H1 (cell line): ENCODE results near the gene CDC45. TPM values are rescaled to one million over a fixed set of nuclear protein-coding genes. Genes with fewer than 3 reads are reported as not detected.

Experiments used
- CTCF ChIA-PET: fragments of 300-600 bp; sonication (Branson Sonifier 250); formaldehyde crosslinking; loops from one replicate; lab custom pipeline; 2021; ENCODE audit not compliant: partially characterized antibody; lab: Charles Lee
- POLR2A ChIA-PET: fragments of 300-600 bp; sonication (Branson Sonifier 250); formaldehyde crosslinking; loops from one replicate; lab custom pipeline; 2021; ENCODE audit warnings: inconsistent platforms; ENCODE audit not compliant: partially characterized antibody; lab: Charles Lee
- DNase-seq, 2 experiments: peaks; one replicate each; pipeline versions ENCODE4 v3.0.0 to v3.0.0-alpha.2; 2010 to 2022; ENCODE audit warnings: low spot score in 2 of 2, low read depth in 1 of 2, mixed read lengths in 1 of 2
- FAIRE-seq: peaks from 2 replicates; lab custom pipeline; 2011; peaks lifted over from hg19 to GRCh38; lab: Jason Lieb, UNC
- H2AFZ ChIP-seq: 2 replicates; pipeline ENCODE4 v1.8.1; 2012; ENCODE audit warnings: low read length, inconsistent platforms
- H2AK5ac ChIP-seq: 2 replicates; pipeline ENCODE4 v1.6.1; 2013; ENCODE audit warnings: low read depth, low read length
- H2BK120ac ChIP-seq: replicated peaks from 2 replicates; pipeline ENCODE3; 2013; ENCODE audit warnings: low read depth, low read length, inconsistent platforms
- H2BK12ac ChIP-seq: 2 replicates; pipeline ENCODE4 v1.6.1; 2013; ENCODE audit warnings: low read depth, low read length
- H2BK15ac ChIP-seq: 2 replicates; pipeline ENCODE4 v1.6.1; 2013; ENCODE audit warnings: low read length
- H2BK20ac ChIP-seq: 2 replicates; pipeline ENCODE4 v1.6.1; 2013; ENCODE audit warnings: low read length
- H2BK5ac ChIP-seq: 2 replicates; pipeline ENCODE4 v1.6.1; 2013; ENCODE audit warnings: low read depth, low read length
- H3K14ac ChIP-seq: 2 replicates; pipeline ENCODE4 v1.6.1; 2013; ENCODE audit warnings: inconsistent platforms; ENCODE audit not compliant: insufficient read length
- H3K18ac ChIP-seq: 2 replicates; pipeline ENCODE4 v1.6.1; 2013; ENCODE audit warnings: low read length; ENCODE audit errors: extremely low read depth
- H3K23ac ChIP-seq: 2 replicates; pipeline ENCODE4 v1.6.1; 2013; ENCODE audit warnings: inconsistent platforms; ENCODE audit not compliant: insufficient read length
- H3K23me2 ChIP-seq: 2 replicates; pipeline ENCODE4 v1.6.1; 2013; ENCODE audit warnings: low read depth, low read length
- H3K27ac ChIP-seq: 2 replicates; pipeline ENCODE4 v1.6.1; 2011; ENCODE audit warnings: low read depth, low read length, inconsistent platforms
- H3K27me3 ChIP-seq, 4 experiments: replicated peaks in 1 of 4; 1 replicate in 1 of 4; 2 replicates in 3 of 4; pipeline versions ENCODE4 v1.6.1 to v1.8.1; 2011 to 2013; ENCODE audit warnings: low read length in 3 of 4, mild to moderate bottlenecking in 3 of 4, inconsistent platforms in 2 of 4, mixed read lengths in 2 of 4, moderate library complexity in 1 of 4; ENCODE audit not compliant: control insufficient read depth in 3 of 4, insufficient read depth in 3 of 4; ENCODE audit errors: extremely low read depth in 1 of 4
- H3K36me3 ChIP-seq, 4 experiments: 2 replicates each; pipeline versions ENCODE4 v1.6.1 to v1.8.1; 2011 to 2013; ENCODE audit warnings: mild to moderate bottlenecking in 4 of 4, low read length in 3 of 4, moderate library complexity in 2 of 4, control low read depth in 1 of 4, inconsistent platforms in 1 of 4; ENCODE audit not compliant: insufficient read depth in 4 of 4, control insufficient read depth in 2 of 4
- H3K4ac ChIP-seq: replicated peaks from 2 replicates; pipeline ENCODE3; 2013; ENCODE audit warnings: low read length, low read depth, mixed read lengths, inconsistent platforms; ENCODE audit not compliant: insufficient read length
- H3K4me1 ChIP-seq, 4 experiments: replicated peaks in 1 of 4; 1 replicate in 1 of 4; 2 replicates in 3 of 4; pipeline versions ENCODE4 v1.6.1 to v1.8.1; 2011 to 2013; ENCODE audit warnings: low read length in 3 of 4, inconsistent platforms in 2 of 4, mixed read lengths in 1 of 4; ENCODE audit not compliant: insufficient read depth in 4 of 4, control insufficient read depth in 3 of 4
- H3K4me2 ChIP-seq, 2 experiments: 2 replicates each; pipeline versions ENCODE4 v1.6.1 to v1.8.1; 2011 to 2013; ENCODE audit warnings: low read depth in 2 of 2, low read length in 2 of 2, control low read depth in 1 of 2, inconsistent platforms in 1 of 2, mild to moderate bottlenecking in 1 of 2; ENCODE audit not compliant: insufficient read depth in 1 of 2
- H3K4me3 ChIP-seq, 4 experiments: fragments of 200-600, 300-600 bp in 1 of 4; sonication (generic), shearing (Covaris generic), sonication (Bioruptor Twin) in 1 of 4; 2 replicates each; pipeline versions ENCODE4 v1.5.1 to v1.8.1; 2011 to 2016; ENCODE audit warnings: low read length in 4 of 4, low read depth in 3 of 4, control low read depth in 2 of 4, inconsistent platforms in 2 of 4, mild to moderate bottlenecking in 2 of 4, mixed read lengths in 1 of 4, moderate library complexity in 1 of 4; ENCODE audit not compliant: insufficient read depth in 2 of 4; ENCODE audit errors: extremely low read depth in 1 of 4
- H3K56ac ChIP-seq: replicated peaks from 2 replicates; pipeline ENCODE3; 2013; ENCODE audit warnings: low read depth, mild to moderate bottlenecking, mixed read lengths, low read length, inconsistent platforms; ENCODE audit not compliant: insufficient read length
- H3K79me1 ChIP-seq: 2 replicates; pipeline ENCODE4 v1.6.1; 2013; ENCODE audit warnings: low read depth, low read length, control low read depth
- H3K79me2 ChIP-seq, 2 experiments: 2 replicates each; pipeline versions ENCODE4 v1.6.1 to v1.8.1; 2012 to 2013; ENCODE audit warnings: low read length in 2 of 2, mild to moderate bottlenecking in 2 of 2, inconsistent platforms in 1 of 2; ENCODE audit not compliant: insufficient read depth in 2 of 2, control insufficient read depth in 1 of 2
- H3K9ac ChIP-seq, 4 experiments: replicated peaks in 1 of 4; 1 replicate in 1 of 4; 2 replicates in 3 of 4; pipeline versions ENCODE4 v1.6.1 to v1.8.1; 2011 to 2013; ENCODE audit warnings: low read depth in 3 of 4, low read length in 3 of 4, control low read depth in 2 of 4, mild to moderate bottlenecking in 2 of 4, moderate library complexity in 2 of 4, inconsistent platforms in 1 of 4; ENCODE audit errors: extremely low read depth in 1 of 4
- H3K9me3 ChIP-seq, 2 experiments: 2 replicates each; pipeline versions ENCODE4 v1.6.1 to v1.8.1; 2012 to 2013; ENCODE audit warnings: mild to moderate bottlenecking in 2 of 2, moderate library complexity in 2 of 2, control low read depth in 1 of 2, inconsistent platforms in 1 of 2, low read depth in 1 of 2, low read length in 1 of 2, mixed read lengths in 1 of 2; ENCODE audit not compliant: insufficient read depth in 2 of 2
- H4K20me1 ChIP-seq, 2 experiments: replicated peaks in 1 of 2; 2 replicates each; pipeline versions ENCODE3 to v1.8.1; 2011 to 2013; ENCODE audit warnings: inconsistent platforms in 2 of 2, low read length in 2 of 2, mild to moderate bottlenecking in 1 of 2; ENCODE audit not compliant: insufficient read depth in 2 of 2, control insufficient read depth in 1 of 2
- H4K5ac ChIP-seq: 2 replicates; pipeline ENCODE4 v1.6.1; 2013; ENCODE audit warnings: low read length, low read depth, mixed read lengths, inconsistent platforms; ENCODE audit not compliant: insufficient read length
- H4K8ac ChIP-seq: 2 replicates; pipeline ENCODE4 v1.8.0; 2013; ENCODE audit warnings: mild to moderate bottlenecking, moderate library complexity, low read length, inconsistent platforms; ENCODE audit not compliant: insufficient read depth; ENCODE audit errors: extremely low read depth
- H4K91ac ChIP-seq: replicated peaks from 2 replicates; pipeline ENCODE3; 2013; ENCODE audit warnings: low read length, mixed read lengths, inconsistent platforms; ENCODE audit not compliant: insufficient read length
- BACH1 ChIP-seq: IDR thresholded peaks from 2 replicates; pipeline ENCODE4 v1.6.1; 2012; ENCODE audit warnings: low read length, improper control_type of control experiment
- BCL11A ChIP-seq, 2 experiments: IDR thresholded peaks; one replicate each; pipeline ENCODE4 v1.6.1; 2011; ENCODE audit warnings: low read depth in 2 of 2, low read length in 2 of 2, mild to moderate bottlenecking in 2 of 2
- GABPA ChIP-seq: IDR thresholded peaks from 2 replicates; pipeline ENCODE4 v1.6.1; 2011; ENCODE audit warnings: mild to moderate bottlenecking, low read length, moderate library complexity, borderline replicate concordance; ENCODE audit not compliant: insufficient read depth
- MAFK ChIP-seq: IDR thresholded peaks from 2 replicates; pipeline ENCODE4 v1.6.1; 2012; ENCODE audit warnings: low read depth, mild to moderate bottlenecking, improper control_type of control experiment, low read length
- POU5F1 ChIP-seq: IDR thresholded peaks from 2 replicates; pipeline ENCODE4 v1.6.1; 2011; ENCODE audit warnings: low read depth, mild to moderate bottlenecking, low read length, moderate library complexity
- SIX5 ChIP-seq: IDR thresholded peaks from 2 replicates; pipeline ENCODE4 v1.6.1; 2011; ENCODE audit warnings: mild to moderate bottlenecking, low read depth, low read length
- SP4 ChIP-seq: IDR thresholded peaks from 2 replicates; pipeline ENCODE4 v1.6.1; 2012; ENCODE audit warnings: low read length, inconsistent platforms
- SRF ChIP-seq: IDR thresholded peaks from 2 replicates; pipeline ENCODE4 v1.6.1; 2011; ENCODE audit warnings: mild to moderate bottlenecking, low read depth, low read length, moderate library complexity
- SUZ12 ChIP-seq: fragments of 200-600 bp; sonication (generic); IDR thresholded peaks from 2 replicates; pipeline ENCODE4 v1.6.1; 2012; ENCODE audit warnings: mild to moderate bottlenecking, inconsistent platforms, low read length, moderate library complexity, mixed read lengths
- TAF7 ChIP-seq: optimal IDR thresholded peaks from 2 replicates; pipeline ENCODE3; 2011; ENCODE audit warnings: low read depth, mild to moderate bottlenecking, inconsistent platforms, low read length, moderate library complexity, borderline replicate concordance
- USF2 ChIP-seq: IDR thresholded peaks from 2 replicates; pipeline ENCODE4 v1.6.1; 2011; ENCODE audit warnings: low read length, improper control_type of control experiment
- polyA plus RNA-seq, 7 experiments: library from polyadenylated mRNA; depleted of rRNA in 3 of 7; stranded (reverse) in 5 of 7; unstranded in 2 of 7; fragments of >200 nt in 5 of 7; fragments of 200-250 nt in 2 of 7; gene quantifications; 1 replicate in 5 of 7; 2 replicates in 1 of 7; 4 replicates in 1 of 7; pipeline versions ENCODE4 v1.2.1 to v1.2.3, GENCODE V29; 2011 to 2013; ENCODE audit warnings: missing spikeins in 2 of 7, mixed read lengths in 2 of 7
- total RNA-seq: library from RNA; stranded (reverse); fragmentation: NEBNext Ultra II Directional; extraction: Animal tissue kit (Norgen Biotek cat#: 25700); gene quantifications from 2 replicates; pipeline ENCODE4 v1.2.1, GENCODE V29; 2021
- TF ChIP-seq, protein P1 (sequence below), 3 experiments: IDR thresholded peaks; 1 replicate in 2 of 3; 2 replicates in 1 of 3; pipeline versions ENCODE4 v1.5.1 to v1.6.1; 2011; ENCODE audit warnings: low read length in 3 of 3, mild to moderate bottlenecking in 3 of 3, inconsistent platforms in 2 of 3, low read depth in 1 of 3, moderate library complexity in 1 of 3; ENCODE audit not compliant: insufficient read depth in 1 of 3; ENCODE audit errors: control extremely low read depth in 1 of 3

CDC45 gene
- total and polyA plus RNA-seq, 2 of the 8 experiments (the other 6 are each of a cell fraction or from before 2014, with no cell fraction given): 31.9 to 37.7 TPM

- Histone ChIP-seq H3K9me3 (no peaks in the 10 kb centered on the region), H2BK15ac (no peak overlapping the region), H3K79me2 (no peaks in the 10 kb centered on the region), H3K27me3 (no peaks in the 10 kb centered on the region), H3K23ac (no peak overlapping the region), H3K23me2 (no peaks in the 10 kb centered on the region), H2AFZ (no peak overlapping the region), H3K9ac (no peak overlapping the region), H2BK12ac (no peak overlapping the region), H3K4me3 (no peak overlapping the region), H3K36me3 (no peaks in the 10 kb centered on the region), H4K5ac (no peak overlapping the region), H3K4me1 (peaks cover 0 to 2% (median under 1%) of the 10 kb centered on the region in 4 experiments; a peak in 4 of 7 replicates), H4K8ac (no peak overlapping the region), H3K79me1 (no peaks in the 10 kb centered on the region), H2AK5ac (no peak overlapping the region), H2BK120ac (no peak overlapping the region), H3K56ac (no peak overlapping the region), H3K18ac (no peak overlapping the region), H2BK5ac (no peak overlapping the region), H4K91ac (no peak overlapping the region), H2BK20ac (no peak overlapping the region), H3K4me2 (no peak overlapping the region), H4K20me1 (no peaks in the 10 kb centered on the region), H3K27ac (no peak overlapping the region), H3K14ac (no peak overlapping the region), H3K4ac (no peak overlapping the region)
- TF ChIP-seq USF2 (no peak), SUZ12 (no peak), TAF7 (no peak), SIX5 (no peak), GABPA (no peak), BCL11A (IDR thresholded peaks at IDR 0.05; ENCODE audit: low read depth in 2 of 2, low read length in 2 of 2) (no peak), BACH1 (no peak), MAFK (no peak), SP4 (no peak), SRF (no peak), POU5F1 (no peak)
- TF ChIP-seq, protein P1, sequence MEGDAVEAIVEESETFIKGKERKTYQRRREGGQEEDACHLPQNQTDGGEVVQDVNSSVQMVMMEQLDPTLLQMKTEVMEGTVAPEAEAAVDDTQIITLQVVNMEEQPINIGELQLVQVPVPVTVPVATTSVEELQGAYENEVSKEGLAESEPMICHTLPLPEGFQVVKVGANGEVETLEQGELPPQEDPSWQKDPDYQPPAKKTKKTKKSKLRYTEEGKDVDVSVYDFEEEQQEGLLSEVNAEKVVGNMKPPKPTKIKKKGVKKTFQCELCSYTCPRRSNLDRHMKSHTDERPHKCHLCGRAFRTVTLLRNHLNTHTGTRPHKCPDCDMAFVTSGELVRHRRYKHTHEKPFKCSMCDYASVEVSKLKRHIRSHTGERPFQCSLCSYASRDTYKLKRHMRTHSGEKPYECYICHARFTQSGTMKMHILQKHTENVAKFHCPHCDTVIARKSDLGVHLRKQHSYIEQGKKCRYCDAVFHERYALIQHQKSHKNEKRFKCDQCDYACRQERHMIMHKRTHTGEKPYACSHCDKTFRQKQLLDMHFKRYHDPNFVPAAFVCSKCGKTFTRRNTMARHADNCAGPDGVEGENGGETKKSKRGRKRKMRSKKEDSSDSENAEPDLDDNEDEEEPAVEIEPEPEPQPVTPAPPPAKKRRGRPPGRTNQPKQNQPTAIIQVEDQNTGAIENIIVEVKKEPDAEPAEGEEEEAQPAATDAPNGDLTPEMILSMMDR (IDR thresholded peaks at IDR 0.05; ENCODE audit: control extremely low read depth in 1 of 3, insufficient read depth in 1 of 3, low read depth in 1 of 3, low read length in 3 of 3): no peak
- DNase-seq: no peak
- FAIRE-seq: no peak
- ChIA-PET POLR2A (no interaction called here), CTCF (interaction anchor here (0.5 to 0.7 kb wide), 2 partner anchors 150 to 1561 kb away, joined by 3 read pairs; no protein-coding TSS in a partner anchor)
Measured at GRCh38 chr22:19540394-19540793, 60.7 kb downstream of the CDC45 start.
